Stimulated activated effector memory CD8-positive, alpha-beta T cell treated with anti-CD3 and anti-CD28 coated beads, Interleukin-12 subunit alpha, Interleukin-12 subunit beta, amount 100 ng/mL, for 72 hours (primary cell): ENCODE measurements around the gene ARPP21.

Source experiments
- ATAC-seq: fragments of 150-1000 bp; cut with Tn5 transposase; 2 replicates; pipeline ENCODE4 v1.10.0; 2021
- DNase-seq, 2 donors: peaks; one replicate each; pipeline ENCODE4 v3.0.0; 2021 to 2022; ENCODE audit warnings: low spot score in 2 of 2
- H3K27ac Mint-ChIP-seq: one replicate; pipeline ENCODE4 v1.8.0; 2022; ENCODE audit warnings: mild to moderate bottlenecking, mixed read lengths
- H3K36me3 Mint-ChIP-seq: one replicate; pipeline ENCODE4 v1.8.0; 2022; ENCODE audit warnings: mild to moderate bottlenecking, mixed read lengths
- H3K4me1 Mint-ChIP-seq: one replicate; pipeline ENCODE4 v1.8.0; 2022; ENCODE audit warnings: mixed read lengths
- H3K4me3 Mint-ChIP-seq: one replicate; pipeline ENCODE4 v1.8.0; 2022; ENCODE audit warnings: mild to moderate bottlenecking, mixed read lengths
- H3K9me3 Mint-ChIP-seq: one replicate; pipeline ENCODE4 v1.8.0; 2022; ENCODE audit warnings: mixed read lengths

The ARPP21 gene

DNA sequence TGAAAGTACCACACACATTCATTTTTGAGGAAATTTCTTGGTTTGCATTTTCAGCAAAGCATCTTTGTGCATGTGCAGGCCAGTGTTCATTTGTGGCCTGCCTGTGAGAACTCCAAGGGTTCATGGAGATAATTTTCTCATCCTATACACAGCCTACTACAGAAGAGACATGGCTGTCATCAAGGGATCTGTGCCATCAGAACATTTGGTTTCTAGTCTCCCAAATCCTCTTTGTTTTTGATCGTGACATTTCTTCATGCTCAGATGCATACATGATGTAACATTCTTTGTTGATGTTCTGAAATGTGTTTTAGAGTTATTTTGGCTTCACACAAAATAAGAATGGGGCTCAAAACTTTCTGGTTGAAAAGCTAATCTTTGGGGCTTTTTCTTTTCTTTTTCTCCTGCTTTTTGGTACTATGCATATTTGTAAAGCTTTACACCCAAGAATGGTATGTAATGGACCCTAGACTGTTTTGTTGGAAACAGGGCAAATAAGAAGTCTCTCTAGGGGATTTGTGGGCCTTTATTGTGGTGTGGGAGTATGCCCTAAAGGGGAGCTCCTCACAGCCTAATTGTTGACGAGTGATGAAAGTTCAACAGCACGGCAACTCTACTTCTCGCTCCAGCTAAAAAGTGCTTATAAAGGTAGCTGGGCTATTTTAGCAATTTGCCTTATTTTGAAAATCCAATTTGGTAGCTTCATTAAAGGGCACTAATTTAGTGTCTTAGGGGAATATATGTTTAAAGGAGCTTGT, 3.2 kb upstream of the ARPP21 start:
- no peak for DNase-seq
- H3K9me3 Mint-ChIP-seq, result peaks cover 5% of the 10 kb centered on the region
- H3K4me3 Mint-ChIP-seq, result no peak overlapping the region
- no peak for ATAC-seq
- no peak overlapping the region for H3K27ac Mint-ChIP-seq
- H3K36me3 Mint-ChIP-seq, result no peaks in the 10 kb centered on the region
- no peaks in the 10 kb centered on the region for H3K4me1 Mint-ChIP-seq

DNA sequence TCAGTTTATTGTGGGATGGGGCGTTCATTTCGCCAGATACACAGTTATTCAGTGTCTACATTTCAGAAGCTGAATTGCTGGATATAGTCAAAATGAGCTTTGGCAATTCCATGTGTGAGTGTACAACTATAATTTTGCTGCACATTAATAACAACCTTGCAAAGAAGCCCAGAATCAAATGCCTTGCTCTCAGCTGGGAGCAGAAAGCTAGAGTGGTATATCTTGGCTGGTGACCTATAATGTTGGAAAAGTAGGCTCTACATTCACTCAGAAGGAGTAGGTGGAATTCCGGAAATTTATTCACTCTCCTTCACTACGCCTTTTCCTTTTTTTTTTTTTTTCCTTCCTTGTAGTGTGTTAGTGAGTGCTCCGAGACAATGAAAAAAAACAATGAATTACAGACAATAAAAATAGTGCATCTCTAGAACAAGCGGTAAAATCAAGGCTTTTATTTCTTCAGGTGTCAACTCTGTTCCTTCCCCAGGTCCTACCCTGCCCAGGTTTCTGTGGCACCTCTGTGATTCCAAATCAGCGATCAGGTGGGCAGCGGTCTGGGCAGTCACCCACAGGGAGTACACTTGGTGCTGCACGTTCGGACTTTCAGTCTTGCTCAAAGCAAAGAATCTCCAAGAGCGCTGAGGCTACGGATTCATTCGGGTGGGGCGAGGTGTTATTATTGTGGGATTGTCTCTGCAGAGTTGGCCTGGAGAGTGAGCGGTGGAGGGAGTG, 910 bp upstream of the ARPP21 start:
- ATAC-seq, result no peak
- H3K4me3 Mint-ChIP-seq, result no peak overlapping the region

DNA sequence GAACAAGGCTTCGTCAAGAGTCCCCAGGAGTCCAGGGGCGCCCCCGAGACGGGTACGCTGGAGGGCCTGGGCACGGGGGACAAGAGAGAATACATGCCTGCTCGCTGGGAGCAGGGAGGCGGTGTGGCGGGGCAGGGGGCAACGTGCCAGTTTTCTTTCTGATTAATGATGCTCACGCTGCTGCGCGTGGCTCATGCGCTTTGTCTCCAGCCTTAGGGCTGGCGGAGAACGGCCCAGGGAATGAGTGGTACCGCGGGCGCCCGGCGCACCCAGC, 408 bp upstream of the ARPP21 start:
- H3K9me3 Mint-ChIP-seq, result peaks cover 5% of the 10 kb centered on the region
- H3K36me3 Mint-ChIP-seq, result no peaks in the 10 kb centered on the region
- no peak overlapping the region for H3K27ac Mint-ChIP-seq
- peak; percentile 24 for ATAC-seq
- H3K4me1 Mint-ChIP-seq, result no peaks in the 10 kb centered on the region
- H3K4me3 Mint-ChIP-seq, result no peak overlapping the region
- no peak for DNase-seq

More for the DNA sequence above, 910 bp upstream of the ARPP21 start:
- H3K9me3 Mint-ChIP-seq, result peaks cover 5% of the 10 kb centered on the region
- DNase-seq, result no peak
- no peak overlapping the region for H3K27ac Mint-ChIP-seq
- H3K4me1 Mint-ChIP-seq, result no peaks in the 10 kb centered on the region
- H3K36me3 Mint-ChIP-seq, result no peaks in the 10 kb centered on the region

DNA sequence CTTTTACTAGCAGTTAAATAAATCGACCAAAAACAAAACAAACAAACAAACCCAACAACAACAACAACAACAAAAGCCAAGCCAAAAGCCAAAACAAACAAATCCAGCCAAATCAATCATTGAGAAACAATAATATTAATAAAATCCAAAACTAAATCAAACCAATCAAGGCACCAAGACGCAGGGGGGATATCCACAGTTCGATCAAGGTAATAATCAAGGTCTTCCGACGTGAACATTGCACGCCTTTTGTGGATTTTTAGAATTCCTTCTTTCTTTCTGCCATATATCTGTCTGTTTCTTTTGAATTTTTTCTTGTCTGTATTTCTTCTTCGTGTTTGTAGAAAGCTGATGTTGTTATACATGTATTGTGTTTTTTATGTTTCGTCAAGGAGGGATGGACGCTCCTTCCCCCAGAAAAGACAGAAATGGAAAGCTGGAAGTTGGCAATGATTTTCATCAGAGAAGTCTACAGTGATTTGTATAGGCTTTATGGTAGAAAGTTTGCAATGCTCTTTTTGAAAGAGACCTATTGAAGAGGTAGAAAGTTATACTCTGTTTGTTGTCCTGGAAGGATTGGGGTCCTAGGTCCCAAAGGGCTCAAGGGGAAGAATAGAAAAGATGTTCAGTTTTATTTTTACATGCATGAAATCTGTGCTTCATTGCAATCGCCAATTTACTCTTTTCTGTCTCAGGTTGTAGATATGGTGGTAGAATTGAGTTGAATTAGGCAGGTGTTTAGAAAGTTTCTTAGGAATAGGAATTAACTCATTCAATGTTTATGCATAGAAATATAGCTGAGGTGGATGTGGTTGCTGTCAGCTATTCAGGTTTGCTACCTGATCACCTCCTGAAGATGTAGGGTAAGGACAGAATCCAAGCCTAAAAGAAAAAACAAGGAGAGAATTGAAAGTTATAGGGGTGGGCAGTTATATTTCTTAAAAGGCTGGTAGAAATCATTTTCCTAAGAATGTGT, 1.2 kb downstream of the ARPP21 start:
- no peaks in the 10 kb centered on the region for H3K36me3 Mint-ChIP-seq
- H3K4me1 Mint-ChIP-seq, result no peaks in the 10 kb centered on the region
- H3K27ac Mint-ChIP-seq, result no peak overlapping the region
- no peak overlapping the region for H3K4me3 Mint-ChIP-seq
- ATAC-seq (no peak), DNase-seq (no peak)
- H3K9me3 Mint-ChIP-seq, result peaks cover 5% of the 10 kb centered on the region

DNA sequence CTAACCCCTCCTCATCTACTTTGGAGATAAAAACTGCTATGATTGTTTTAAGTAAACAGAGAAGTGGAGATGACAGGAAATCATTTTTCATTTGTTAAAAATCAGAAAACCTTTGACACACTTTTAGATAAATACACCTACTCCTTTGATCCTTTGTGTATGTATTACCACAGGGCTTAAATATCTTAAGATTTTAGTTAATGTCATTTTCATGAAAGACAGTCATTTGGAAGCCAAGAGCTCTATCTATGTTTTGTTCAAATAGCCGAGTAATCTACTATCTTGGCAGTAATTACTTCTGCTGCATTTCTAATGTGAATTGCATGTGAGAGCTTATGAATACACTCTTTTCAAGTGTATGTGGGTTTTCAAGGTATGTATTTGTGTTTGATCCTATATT, 2.0 kb downstream of the ARPP21 start:
- Mint-ChIP-seq H3K4me1 (no peaks in the 10 kb centered on the region), H3K27ac (no peak overlapping the region), H3K4me3 (no peak overlapping the region), H3K9me3 (peaks cover 5% of the 10 kb centered on the region), H3K36me3 (no peaks in the 10 kb centered on the region)
- no peak for ATAC-seq
- no peak for DNase-seq

DNA sequence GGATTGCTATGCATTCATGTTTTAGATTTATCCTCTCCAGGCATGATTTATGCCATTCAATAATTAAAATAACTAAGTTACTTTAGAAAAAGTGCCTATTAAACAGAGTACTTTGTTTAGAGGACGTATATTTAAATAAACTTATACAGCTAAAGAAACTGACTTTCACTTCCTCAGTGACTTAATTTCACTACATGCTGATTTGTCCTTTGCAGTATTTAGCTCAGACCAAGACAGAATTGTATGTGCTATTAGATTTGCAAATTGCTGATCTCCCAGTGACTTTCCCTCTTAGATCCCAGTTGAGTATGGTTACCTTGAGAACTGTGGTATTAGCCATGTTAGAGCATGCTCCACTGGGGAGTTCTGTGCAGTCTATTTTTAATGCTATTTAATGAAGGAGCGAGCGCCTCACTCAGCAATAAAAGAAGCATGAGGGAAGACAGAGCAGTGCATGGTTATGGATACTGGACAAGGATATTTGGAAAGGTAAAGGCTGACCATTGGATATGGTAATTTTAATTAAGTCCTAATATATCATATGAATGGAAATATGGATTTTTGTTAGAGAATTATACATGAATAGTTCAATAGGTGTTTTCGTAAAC, 2.7 kb downstream of the ARPP21 start:
- Mint-ChIP-seq H3K36me3 (no peaks in the 10 kb centered on the region), H3K27ac (no peak overlapping the region), H3K4me3 (no peak overlapping the region), H3K4me1 (no peaks in the 10 kb centered on the region), H3K9me3 (peaks cover 5% of the 10 kb centered on the region)
- DNase-seq, result no peak
- ATAC-seq, result no peak

DNA sequence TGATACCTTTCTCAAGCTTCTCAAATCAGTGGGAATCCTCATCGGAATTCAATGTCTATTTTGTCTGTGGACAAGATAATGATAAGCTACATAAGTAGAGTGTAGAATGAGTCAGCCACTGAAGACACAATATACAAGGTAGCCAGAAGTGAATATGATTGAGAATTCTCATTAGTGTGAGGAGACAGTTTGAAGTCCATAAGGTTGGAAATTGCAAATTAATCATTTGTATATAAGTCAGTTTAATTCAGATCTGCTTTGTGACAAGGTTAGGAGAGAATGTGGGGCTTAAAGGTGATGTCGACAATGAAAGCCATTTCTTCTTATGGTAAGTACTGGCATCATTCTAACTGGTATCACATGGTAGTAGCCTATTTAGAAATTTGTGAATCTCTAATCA, 4.2 kb downstream of the ARPP21 start:
- DNase-seq (no peak), ATAC-seq (no peak)
- H3K9me3 Mint-ChIP-seq, result peaks cover 7% of the 10 kb centered on the region
- H3K4me3 Mint-ChIP-seq, result no peak overlapping the region
- H3K36me3 Mint-ChIP-seq, result no peaks in the 10 kb centered on the region
- no peaks in the 10 kb centered on the region for H3K4me1 Mint-ChIP-seq
- no peak overlapping the region for H3K27ac Mint-ChIP-seq

DNA sequence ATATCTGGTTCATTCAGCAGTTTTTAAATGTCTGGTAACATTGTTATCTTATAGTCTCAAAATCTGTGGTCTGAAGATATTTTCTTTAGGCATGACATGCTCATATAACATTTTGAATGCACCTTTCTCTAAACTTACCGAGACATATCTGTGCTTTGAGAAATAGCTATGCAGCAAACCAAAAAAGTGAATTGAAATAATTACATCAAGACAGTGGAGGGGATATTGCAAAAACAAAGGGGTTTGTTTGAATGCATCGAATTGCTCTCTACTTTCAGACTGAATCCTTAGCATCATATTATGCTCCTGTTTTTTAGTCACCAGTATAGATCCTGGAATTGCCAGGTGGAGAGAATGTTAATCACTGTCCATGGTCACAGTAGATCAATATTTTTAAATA, 5.1 kb downstream of the ARPP21 start:
- Mint-ChIP-seq H3K27ac (no peak overlapping the region), H3K4me1 (no peaks in the 10 kb centered on the region), H3K4me3 (no peak overlapping the region), H3K9me3 (peaks cover 4% of the 10 kb centered on the region), H3K36me3 (no peaks in the 10 kb centered on the region)
- DNase-seq (no peak), ATAC-seq (no peak)

DNA sequence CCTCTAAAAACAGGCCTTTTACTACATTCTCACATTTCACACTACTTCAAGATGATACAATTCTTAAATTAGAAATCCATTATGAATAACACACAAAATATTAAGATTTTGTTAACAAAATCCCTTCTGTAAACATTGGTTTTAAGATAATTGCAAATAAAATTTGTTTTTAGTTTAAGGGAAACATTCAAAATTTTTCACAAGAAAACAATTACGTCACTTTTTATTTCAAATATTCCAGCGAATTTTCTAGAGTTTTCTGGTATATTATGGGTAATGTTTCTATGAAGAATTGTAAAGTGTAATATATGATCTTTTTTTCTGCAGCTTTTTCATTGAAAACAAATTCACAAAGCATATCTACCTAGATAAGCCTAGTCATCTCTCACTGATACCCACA, 5.9 kb downstream of the ARPP21 start:
- H3K27ac Mint-ChIP-seq, result no peak overlapping the region
- H3K4me1 Mint-ChIP-seq, result no peaks in the 10 kb centered on the region
- no peak for ATAC-seq

DNA sequence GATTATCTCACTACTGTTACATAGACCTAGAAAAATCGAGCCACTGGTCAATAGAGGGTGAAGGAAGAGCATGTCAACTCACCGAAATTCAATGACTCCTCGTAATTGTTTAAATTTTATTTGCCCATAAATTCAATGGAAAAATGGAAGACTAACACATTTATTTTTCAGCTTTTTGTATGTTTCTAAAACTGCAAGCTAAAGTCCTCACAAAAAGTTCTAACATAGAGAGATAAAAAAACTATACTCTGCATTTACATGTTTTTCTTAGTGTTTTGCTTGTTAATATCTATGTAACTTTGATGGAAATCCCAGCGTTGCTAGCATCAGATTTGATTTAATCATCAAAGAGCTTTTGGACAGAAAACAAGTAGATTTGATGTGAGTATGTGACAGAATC, 6.8 kb downstream of the ARPP21 start:
- ATAC-seq (no peak), DNase-seq (no peak)
- Mint-ChIP-seq H3K27ac (no peak overlapping the region), H3K36me3 (no peaks in the 10 kb centered on the region), H3K4me1 (no peaks in the 10 kb centered on the region), H3K9me3 (peaks cover 4% of the 10 kb centered on the region), H3K4me3 (no peak overlapping the region)

More for the DNA sequence above, 5.9 kb downstream of the ARPP21 start:
- DNase-seq, result no peak
- H3K36me3 Mint-ChIP-seq, result no peaks in the 10 kb centered on the region
- peaks cover 4% of the 10 kb centered on the region for H3K9me3 Mint-ChIP-seq
- no peak overlapping the region for H3K4me3 Mint-ChIP-seq

DNA sequence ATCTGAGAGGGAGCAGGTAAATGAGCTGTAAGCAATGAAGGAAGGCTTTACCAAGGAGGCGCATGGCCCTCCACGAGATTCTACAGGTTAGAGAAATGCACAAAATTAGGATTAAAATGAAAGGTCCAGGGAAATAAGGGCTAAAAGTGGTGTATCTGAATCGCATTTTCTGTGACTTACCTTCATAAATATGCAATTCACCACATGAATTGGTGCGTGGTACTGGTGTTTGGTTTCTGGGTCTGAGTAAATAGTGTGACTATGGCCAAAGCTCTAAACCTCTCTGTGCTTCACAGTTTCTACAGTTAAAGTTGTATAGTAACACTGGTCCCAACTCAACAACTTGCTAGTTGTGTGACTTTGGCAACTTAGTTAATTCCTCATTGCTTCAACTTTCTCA, 8.1 kb downstream of the ARPP21 start:
- Mint-ChIP-seq H3K4me1 (no peaks in the 10 kb centered on the region), H3K4me3 (no peak overlapping the region), H3K27ac (no peak overlapping the region), H3K9me3 (peaks cover 4% of the 10 kb centered on the region), H3K36me3 (no peaks in the 10 kb centered on the region)
- DNase-seq (no peak), ATAC-seq (no peak)

DNA sequence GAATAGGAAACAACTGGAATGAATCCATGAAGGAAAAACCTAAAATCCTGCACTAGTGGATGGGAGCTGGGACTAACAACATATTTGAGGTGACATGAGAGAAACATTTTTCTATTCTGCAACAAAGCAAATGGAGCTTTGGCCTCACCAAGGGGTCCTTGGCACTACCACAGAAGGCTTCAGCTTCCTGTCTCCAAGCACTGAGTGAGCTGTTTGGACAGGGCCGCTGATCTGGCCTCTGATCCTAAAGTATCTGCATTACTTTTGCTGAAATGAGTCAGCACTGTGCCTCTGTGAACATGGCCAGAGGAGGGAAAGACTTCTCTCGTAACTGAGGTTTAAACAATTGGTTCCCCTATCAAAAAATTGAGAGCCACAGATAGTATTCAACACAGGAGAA, 9.0 kb downstream of the ARPP21 start:
- Mint-ChIP-seq H3K27ac (no peak overlapping the region), H3K4me3 (no peak overlapping the region), H3K36me3 (no peaks in the 10 kb centered on the region), H3K9me3 (peaks cover 4% of the 10 kb centered on the region), H3K4me1 (no peaks in the 10 kb centered on the region)
- ATAC-seq (no peak), DNase-seq (no peak)

DNA sequence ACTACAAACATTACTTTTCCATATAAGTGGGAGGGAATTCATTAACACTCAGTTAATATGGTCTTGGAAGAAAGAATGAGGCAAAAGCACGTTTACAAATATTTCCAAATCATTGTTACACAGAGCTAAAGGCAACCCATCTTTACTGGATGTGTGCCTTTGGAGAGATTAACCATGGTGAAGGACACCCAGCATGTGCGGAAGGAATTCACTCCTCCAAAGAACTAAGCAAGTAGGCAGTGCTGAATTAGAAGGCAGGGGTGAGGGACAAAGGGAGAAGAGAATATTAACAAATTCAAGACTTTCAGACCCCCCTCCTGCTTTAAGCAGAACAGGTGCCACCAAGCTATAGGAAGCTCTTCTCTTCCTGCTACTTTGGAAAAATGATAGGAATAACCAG, 10.1 kb downstream of the ARPP21 start:
- H3K4me1 Mint-ChIP-seq, result no peaks in the 10 kb centered on the region
- DNase-seq (no peak), ATAC-seq (no peak)
- H3K9me3 Mint-ChIP-seq, result peaks cover 4% of the 10 kb centered on the region
- H3K27ac Mint-ChIP-seq, result no peak overlapping the region
- H3K36me3 Mint-ChIP-seq, result no peaks in the 10 kb centered on the region
- no peak overlapping the region for H3K4me3 Mint-ChIP-seq

DNA sequence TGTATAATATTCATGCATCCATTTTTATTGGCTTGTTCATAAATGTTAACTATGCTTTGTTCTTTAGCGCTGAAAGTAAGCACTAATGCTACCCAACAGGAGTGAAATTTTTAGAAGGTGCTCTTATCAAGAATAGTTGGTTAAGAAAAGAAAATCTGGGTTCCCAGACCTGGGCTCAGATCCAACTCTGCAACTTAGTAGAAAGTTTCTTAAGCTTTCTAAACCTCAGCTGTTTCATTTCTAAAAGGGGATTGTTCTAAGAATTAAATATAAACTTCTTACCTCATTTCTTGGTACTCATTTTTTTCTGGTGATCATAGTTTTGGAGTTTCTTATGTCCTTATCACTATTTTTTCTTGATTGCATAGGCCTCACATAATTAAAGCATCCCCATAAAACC, 12.1 kb downstream of the ARPP21 start:
- Mint-ChIP-seq H3K9me3 (peaks cover 8% of the 10 kb centered on the region), H3K27ac (no peak overlapping the region), H3K4me1 (no peaks in the 10 kb centered on the region), H3K36me3 (no peaks in the 10 kb centered on the region), H3K4me3 (no peak overlapping the region)
- ATAC-seq (no peak), DNase-seq (no peak)

DNA sequence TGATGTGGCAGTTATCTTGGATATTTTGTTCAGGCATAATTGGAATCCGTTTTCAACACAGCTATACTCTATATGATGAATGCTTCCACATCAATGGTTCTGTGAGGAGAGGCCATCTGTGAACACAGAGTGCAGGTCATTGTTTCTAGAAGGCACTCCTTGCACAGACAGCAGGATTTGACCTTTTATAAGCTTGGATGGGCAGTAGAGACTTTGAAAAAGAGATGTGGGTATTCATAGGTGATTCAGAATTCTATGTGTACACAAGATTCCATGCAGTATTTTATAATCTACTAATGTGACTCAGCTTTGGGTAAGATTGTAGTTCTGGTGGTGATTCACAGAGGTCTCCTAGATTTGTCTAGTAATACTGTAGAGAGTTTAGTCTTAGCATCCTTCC, 12.5 kb downstream of the ARPP21 start:
- Mint-ChIP-seq H3K27ac (no peak overlapping the region), H3K36me3 (no peaks in the 10 kb centered on the region), H3K4me1 (no peaks in the 10 kb centered on the region), H3K9me3 (peaks cover 8% of the 10 kb centered on the region), H3K4me3 (no peak overlapping the region)
- no peak for ATAC-seq
- DNase-seq, result no peak
